ENCODE data around the gene ACOT11. TPM values are rescaled to one million over a fixed set of nuclear protein-coding genes. Genes with fewer than 3 reads are reported as not detected.

Gene ACOT11
- total RNA-seq, 1 experiment from 2014 or later: 1.9 TPM

GRCh38 chr1:54548389-54549044 lies 489 bp downstream of the ACOT11 start:
- in situ Hi-C loops (cut with HindIII; ENCODE audit: low pct_unique_long_range_greater_than_20kb, low sequenced_read_pairs): no loop called here
- Histone ChIP-seq H3K4me1 (ENCODE audit: control insufficient read depth, insufficient read depth, low read length) (no peaks in the 10 kb centered on the region), H3K4me3 (ENCODE audit: low read depth in 2 of 2, low read length in 2 of 2) (no peak overlapping the region; a peak in 1 of 4 replicates), H3K27me3 (ENCODE audit: control insufficient read depth, insufficient read depth, low read length) (no peaks in the 10 kb centered on the region), H3K9me3 (ENCODE audit: control insufficient read depth, insufficient read depth, low read depth, low read length) (no peaks in the 10 kb centered on the region), H3K36me3 (ENCODE audit: control insufficient read depth, insufficient read depth, low read length) (no peaks in the 10 kb centered on the region), H3K27ac (ENCODE audit: low read length) (no peak overlapping the region)
- no TSS peak for BruUV-seq (replicated peaks)
- ChIA-PET POLR2A (interaction anchor here (0.6 kb wide), 1 partner anchor 126 kb away, joined by 3 read pairs; no protein-coding TSS in a partner anchor), CTCF (interaction anchor here (0.6 kb wide), 2 partner anchors 15 to 570 kb away, joined by 3 read pairs; no protein-coding TSS in a partner anchor)
- ATAC-seq (no peak), DNase-seq (ENCODE audit: low read depth, low spot score) (no peak)
- no peak for TF ChIP-seq SIN3A (IDR thresholded peaks at IDR 0.05; ENCODE audit: borderline replicate concordance, insufficient read depth, low read depth, low read length)
- TF ChIP-seq POLR2AphosphoS5 (IDR thresholded peaks at IDR 0.05; ENCODE audit: low read depth, low read length): no peak
- TF ChIP-seq CTCF (IDR thresholded peaks at IDR 0.05): no peak
- no peak for TF ChIP-seq REST (IDR thresholded peaks at IDR 0.05; ENCODE audit: insufficient read depth in 1 of 2, low read depth in 2 of 2, low read length in 1 of 2)
- TF ChIP-seq TCF7L2 (IDR thresholded peaks at IDR 0.05; ENCODE audit: low read depth, low read length): no peak
- intact Hi-C loops (cut with micrococcal nuclease; ENCODE audit: unreplicated experiment): no loop called here

GRCh38 chr1:54549181-54549924 lies 1.3 kb downstream of the ACOT11 start:
- CTCF ChIA-PET: interaction anchor here (0.6 kb wide), 1 partner anchor 45 kb away, joined by 3 read pairs; no protein-coding TSS in a partner anchor
- no TSS peak for BruUV-seq (replicated peaks)
- POLR2A ChIA-PET: no interaction called here

More at GRCh38 chr1:54549181-54549924, 1.3 kb downstream of the ACOT11 start:
- H3K36me3 ChIP-seq (ENCODE audit: control insufficient read depth, insufficient read depth, low read length): no peaks in the 10 kb centered on the region
- H3K9me3 ChIP-seq (ENCODE audit: control insufficient read depth, insufficient read depth, low read depth, low read length): no peaks in the 10 kb centered on the region
- ATAC-seq (no peak), DNase-seq (ENCODE audit: low read depth, low spot score) (no peak)
- H3K27me3 ChIP-seq (ENCODE audit: control insufficient read depth, insufficient read depth, low read length): no peaks in the 10 kb centered on the region
- no peak overlapping the region; a peak in 1 of 4 replicates for H3K4me3 ChIP-seq (ENCODE audit: low read depth in 2 of 2, low read length in 2 of 2)
- no peaks in the 10 kb centered on the region for H3K4me1 ChIP-seq (ENCODE audit: control insufficient read depth, insufficient read depth, low read length)
- TF ChIP-seq POLR2AphosphoS5 (IDR thresholded peaks at IDR 0.05; ENCODE audit: low read depth, low read length) (no peak), TCF7L2 (IDR thresholded peaks at IDR 0.05; ENCODE audit: low read depth, low read length) (no peak), CTCF (IDR thresholded peaks at IDR 0.05) (no peak), SIN3A (IDR thresholded peaks at IDR 0.05; ENCODE audit: borderline replicate concordance, insufficient read depth, low read depth, low read length) (no peak), REST (IDR thresholded peaks at IDR 0.05; ENCODE audit: insufficient read depth in 1 of 2, low read depth in 2 of 2, low read length in 1 of 2) (no peak)
- in situ Hi-C loops (cut with HindIII; ENCODE audit: low pct_unique_long_range_greater_than_20kb, low sequenced_read_pairs): no loop called here
- intact Hi-C loops (cut with micrococcal nuclease; ENCODE audit: unreplicated experiment): no loop called here
- no peak overlapping the region for H3K27ac ChIP-seq (ENCODE audit: low read length)
